Stimulated activated naive CD4-positive, alpha-beta T cell (primary cell): ENCODE data around the gene METTL8.
"Not testable (repeated sequence)": the region's sequence is repeated elsewhere in the genome, so short reads cannot be mapped to it uniquely, and the experiment has no call there.

Source experiments
- DNase-seq, 6 experiments: peaks; one replicate each; lab custom pipeline; 2025; lab: John Stamatoyannopoulos, UW

Gene METTL8

DNA sequence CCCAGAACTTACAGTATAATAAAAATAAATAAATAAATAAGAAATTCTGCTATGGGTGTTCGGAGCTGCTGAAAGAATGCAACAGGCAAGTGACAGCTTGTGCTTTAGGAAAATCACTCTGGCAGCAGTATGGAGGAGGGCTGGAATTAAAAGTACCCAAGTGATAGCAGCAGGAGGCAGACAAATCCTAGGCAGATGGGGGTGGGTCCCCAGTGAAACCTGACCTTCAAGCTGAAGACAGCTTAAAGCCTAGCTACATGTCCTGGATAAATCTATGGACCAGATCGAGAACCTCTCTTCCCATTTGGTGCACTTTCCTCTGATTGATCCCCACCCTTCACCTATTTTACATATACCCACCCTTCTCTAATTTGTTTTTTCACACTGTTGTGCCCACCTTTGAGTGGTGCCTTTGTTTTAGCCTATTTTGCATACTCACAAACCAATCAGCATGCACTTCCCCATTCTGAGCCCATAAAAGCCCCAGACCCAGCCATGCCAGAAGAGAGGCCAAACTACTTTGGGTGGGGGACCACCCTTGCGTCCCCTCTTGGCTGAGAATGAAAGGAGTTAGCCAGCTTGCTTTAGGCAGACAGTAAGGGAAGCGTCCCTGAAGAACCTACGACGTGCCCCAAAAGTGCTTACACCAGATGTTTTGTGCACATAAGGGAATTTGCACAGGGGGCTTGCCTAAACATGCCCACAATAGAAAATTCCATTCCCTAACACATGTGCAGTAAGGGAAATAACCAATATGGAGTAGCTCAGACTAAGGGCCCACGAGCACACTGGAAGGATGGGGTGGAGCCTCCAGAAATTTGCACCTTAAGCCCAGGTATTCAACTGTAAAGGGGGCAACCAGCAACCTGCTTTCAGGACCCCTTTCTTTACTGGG lies 3.0 kb downstream of the METTL8 start:
- no peak for DNase-seq

- not testable (repeated sequence) for DNase-seq
These were observed 10.9 kb downstream of the METTL8 start for GRCh38 chr2:171422710-171423495.

DNA sequence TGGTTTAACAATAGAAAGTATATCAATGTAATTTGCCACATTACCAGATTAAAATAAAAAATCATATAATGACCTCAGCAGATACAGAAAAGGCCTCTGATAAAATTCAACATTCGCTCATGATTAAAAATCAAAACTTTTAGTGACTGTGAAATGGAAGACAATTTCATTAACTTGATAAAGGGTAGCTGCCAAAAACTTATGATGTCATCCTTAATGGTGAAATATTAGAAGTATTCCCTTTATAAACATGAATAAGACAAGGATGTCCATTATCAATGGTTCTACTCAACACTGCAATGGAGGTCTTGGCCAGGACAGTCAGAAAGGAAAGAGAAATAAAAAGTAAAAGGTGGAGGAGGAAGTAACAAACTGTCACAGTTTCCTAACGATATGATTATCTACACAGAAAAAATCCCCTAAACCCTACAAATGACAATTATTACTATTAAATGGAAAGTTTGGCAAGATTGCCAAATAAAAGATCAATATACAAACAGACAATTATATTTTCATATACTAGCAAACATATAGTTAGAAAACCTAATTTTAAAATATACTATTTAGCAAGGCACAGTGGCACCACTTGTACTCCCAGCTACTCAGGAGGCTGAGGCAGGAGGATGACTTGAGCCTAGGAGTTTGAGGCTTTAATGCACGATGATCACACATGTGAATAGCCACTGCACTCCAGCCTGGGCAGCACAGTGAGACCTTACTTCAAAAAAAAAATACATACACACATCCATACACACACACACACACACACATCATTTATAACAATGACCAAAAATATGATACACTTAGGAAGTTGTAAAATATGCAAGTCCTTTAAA lies 12.8 kb downstream of the METTL8 start:
- no peak for DNase-seq

GRCh38 chr2:171419333-171419732 lies 14.5 kb downstream of the METTL8 start:
- no peak for DNase-seq

DNA sequence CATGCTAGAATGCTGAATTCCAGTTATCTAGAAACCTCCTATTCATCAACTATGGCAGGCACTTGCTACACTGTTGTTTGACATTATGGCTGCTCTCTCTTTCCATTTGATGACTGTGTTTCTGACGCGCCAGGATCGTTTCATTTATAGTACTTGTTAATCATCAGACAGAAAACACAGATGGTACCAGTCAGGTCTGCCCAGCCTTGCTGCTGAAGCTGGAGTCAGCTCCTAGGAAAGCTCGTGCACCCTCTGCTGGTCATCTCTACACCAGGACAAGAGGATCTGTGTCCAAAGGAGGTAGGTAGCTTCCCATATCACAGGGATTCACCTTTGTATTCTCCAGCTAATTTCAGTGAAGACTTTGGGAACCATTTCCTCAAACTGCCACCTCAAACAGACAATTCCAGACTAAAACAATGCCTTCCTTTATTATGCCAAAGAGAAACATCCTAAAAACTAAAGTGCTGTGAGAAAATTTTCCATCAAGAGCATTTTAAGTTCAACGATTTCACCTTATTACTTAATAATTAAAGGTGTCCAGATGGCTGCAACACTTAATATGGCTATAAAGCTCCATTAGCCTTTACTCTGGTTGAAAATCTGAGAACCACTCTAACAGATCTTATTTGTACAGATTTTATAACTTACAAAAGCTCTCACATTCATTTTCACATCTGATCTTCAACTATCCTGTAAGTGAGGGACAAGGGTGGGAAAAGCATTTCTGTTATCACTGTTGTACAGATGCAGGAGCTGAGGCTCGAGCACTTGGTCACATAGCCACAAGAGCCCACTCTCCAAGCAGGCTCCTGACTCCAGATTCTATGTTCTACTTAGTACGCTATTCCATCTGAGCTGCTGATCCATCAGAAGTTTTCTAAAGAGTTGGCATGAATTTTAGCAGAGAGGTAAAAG lies 17.5 kb downstream of the METTL8 start:
- peak; percentile 36 to 73 (median 72) for DNase-seq

GRCh38 chr2:171414645-171415044 lies 19.1 kb downstream of the METTL8 start:
- DNase-seq, result not testable (repeated sequence)

GRCh38 chr2:171412571-171413175 lies 21.1 kb downstream of the METTL8 start:
- no peak for DNase-seq

GRCh38 chr2:171411791-171412483 lies 21.9 kb downstream of the METTL8 start:
- DNase-seq, result no peak

DNA sequence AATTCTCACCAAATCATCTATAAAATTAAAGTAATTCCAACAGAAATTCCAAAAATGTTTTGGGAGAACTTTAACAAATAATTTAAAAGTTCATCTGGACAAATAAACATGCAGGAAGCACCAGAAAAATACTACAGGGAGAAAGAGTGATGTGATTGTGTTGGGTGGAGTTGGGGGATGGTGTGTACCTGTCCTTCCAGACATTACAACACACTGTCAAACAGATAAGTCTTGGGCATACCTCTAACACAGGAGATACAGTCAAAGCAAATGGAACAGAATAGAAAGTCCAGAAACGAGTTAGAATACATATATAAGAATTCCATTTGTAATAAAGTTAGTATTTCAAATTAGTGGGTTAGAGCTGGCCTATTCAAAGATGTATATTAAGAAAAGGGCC lies 22.6 kb downstream of the METTL8 start:
- DNase-seq, result no peak

DNA sequence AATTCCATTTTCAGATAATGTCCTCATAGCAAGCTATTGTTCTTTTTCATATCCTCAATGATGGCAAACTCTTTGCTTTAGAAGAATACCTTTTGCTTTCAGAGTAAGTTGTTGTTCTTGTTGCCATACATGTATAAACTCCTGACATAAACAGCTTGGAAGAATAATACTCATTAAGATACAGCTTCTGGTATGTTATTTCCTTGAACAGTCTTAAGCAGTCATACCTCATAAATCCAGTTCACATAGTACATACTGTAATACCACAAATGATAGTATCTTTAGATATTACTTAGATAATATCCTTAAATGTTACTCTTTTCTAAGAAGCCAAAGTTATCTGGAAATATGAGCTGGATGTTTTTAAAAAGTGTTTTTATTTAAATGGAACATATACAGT lies 23.2 kb downstream of the METTL8 start:
- DNase-seq, result no peak

DNA sequence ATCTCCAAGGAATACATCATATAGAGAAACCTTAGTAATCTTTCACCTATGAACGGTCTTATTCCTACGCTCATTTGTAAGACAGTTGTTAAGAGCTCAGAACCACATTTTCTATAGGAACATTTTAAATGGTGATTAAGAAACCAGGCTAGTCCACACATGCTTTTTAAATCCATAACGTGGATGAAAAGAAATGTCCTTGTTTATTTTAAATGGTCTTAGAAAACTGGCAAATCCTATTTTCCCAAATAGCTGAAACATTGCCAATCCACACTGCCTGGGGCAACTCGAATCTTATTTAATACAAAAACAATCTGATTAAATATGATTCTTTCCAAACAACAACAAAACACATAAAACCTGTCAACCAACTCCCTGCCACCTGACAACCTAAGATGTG lies 23.7 kb downstream of the METTL8 start:
- no peak for DNase-seq

- DNase-seq, result no peak
These were observed 24.3 kb downstream of the METTL8 start for GRCh38 chr2:171409436-171409971.

- no peak for DNase-seq
These were observed 26.1 kb downstream of the METTL8 start for GRCh38 chr2:171407676-171408044.

DNA sequence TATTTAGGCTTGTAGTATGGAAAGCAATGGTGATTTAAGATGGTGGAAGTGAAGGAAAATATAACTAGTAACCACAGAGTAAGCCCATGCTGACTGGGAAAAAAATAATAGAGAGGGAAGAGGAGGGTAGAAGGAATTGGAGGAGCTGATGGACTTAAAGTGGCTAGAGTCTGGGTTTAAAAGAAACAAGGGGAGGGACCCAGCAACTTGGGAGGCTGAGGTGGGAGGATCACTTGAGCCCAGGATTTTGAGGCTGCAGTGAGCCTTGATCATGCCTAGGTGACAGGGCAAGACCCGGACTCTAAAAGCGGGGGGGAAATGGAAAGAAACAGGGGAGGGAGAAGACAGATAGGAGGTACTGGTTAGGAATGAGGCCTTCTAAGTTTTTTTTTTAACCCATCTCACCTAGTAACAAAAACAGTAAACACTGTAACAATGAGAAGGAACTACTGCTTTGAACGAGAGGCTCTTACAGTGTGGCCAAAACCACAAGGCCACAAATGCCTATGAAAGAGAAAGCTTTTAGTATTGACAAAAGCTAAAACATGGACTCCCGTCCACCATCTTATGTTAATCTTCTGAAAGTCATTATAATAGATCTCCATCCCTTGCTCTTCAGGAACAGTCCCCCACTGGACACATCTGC lies 26.6 kb downstream of the METTL8 start:
- no peak for DNase-seq

DNA sequence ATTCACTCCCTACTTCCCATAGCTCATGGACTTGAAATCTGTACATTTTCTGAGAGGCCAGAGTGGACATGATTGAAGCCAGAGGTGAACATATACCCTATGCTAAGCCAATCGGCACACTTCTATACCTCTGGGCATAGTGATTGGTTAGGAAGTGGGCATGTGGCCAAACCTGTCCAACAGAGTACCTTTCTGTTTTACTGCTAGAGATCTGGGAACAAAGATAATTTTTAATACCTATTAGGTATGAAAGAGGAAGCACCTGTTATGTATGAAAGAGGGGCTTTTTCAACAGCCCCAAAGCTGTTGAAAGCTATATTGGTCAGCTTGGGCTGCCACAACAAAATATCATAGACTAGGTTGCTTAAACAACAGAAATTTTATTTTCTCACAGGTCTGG lies 27.7 kb downstream of the METTL8 start:
- no peak for DNase-seq

GRCh38 chr2:171405546-171405945 lies 28.2 kb downstream of the METTL8 start:
- no peak for DNase-seq

DNA sequence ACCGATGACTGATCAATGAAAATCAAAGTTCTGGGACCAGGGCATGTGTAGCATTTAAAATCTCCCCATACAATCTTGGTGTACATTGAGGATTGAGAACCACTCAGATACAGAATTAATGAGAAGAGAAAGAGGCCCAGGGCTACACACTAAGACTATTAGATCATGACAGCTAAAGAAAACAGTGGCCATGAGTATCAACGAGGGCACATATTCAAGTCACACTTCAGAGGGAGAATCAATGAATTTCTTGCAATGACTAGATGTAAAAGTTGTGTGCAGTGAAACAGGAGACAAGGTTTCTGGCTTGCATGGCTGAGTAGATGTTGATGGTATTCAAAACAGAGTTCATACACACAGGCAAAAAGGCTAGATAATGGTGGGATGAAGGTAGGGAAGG lies 29.1 kb downstream of the METTL8 start:
- DNase-seq, result no peak

- no peak for DNase-seq
These were observed 29.5 kb downstream of the METTL8 start for GRCh38 chr2:171404261-171404660.

DNA sequence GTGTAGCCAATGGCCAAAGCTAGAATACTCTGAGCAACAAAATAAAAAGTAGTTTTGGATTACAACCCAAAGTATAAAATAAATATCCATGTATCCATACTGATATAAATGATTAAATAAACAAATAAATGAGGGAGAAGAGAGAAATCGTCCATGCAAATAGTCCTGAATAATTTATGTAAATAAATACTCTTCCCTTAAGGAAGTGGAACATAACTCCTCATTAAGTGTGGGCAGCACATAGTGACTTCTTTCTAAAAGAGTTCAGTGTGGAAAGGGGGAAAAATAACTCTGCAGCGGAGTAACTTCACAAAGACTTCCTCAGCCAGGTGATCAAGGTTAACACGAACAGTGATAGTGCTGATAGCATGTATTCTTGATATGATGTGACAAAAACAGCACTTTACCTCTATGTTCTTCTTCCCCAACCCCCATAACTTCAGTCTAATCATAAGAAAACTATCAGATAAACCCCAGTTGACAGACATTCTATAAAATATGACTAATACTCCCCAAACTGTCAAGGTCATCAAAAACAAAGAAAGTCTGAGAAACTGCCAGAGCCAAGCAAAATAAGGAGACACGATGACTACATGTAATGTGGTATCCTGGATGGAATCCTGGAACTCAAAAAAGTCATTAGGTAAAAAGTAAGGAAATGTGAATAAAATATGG lies 30.7 kb downstream of the METTL8 start:
- DNase-seq, result no peak
